HEK293 (cell line): ENCODE measurements around the gene BCL2.

Experiments
- CTCF ChIP-seq: fragments of 450-650 bp; formaldehyde crosslinking; IDR thresholded peaks from 2 replicates; pipeline ENCODE4 v1.5.1; 2016; ENCODE audit warnings: missing biosample characterization, missing genetic modification characterization
- ELK4 ChIP-seq: IDR thresholded peaks from 2 replicates; pipeline ENCODE4 v1.6.1; 2011; ENCODE audit warnings: mild to moderate bottlenecking, low read depth, low read length, borderline replicate concordance
- GLIS1 ChIP-seq: fragments of 450-650 bp; formaldehyde crosslinking; IDR thresholded peaks from 2 replicates; pipeline ENCODE4 v1.5.1; 2016; ENCODE audit warnings: missing biosample characterization, missing genetic modification characterization
- SCRT2 ChIP-seq: fragments of 450-650 bp; formaldehyde crosslinking; IDR thresholded peaks from 2 replicates; pipeline ENCODE4 v1.5.1; 2016; ENCODE audit warnings: missing biosample characterization, missing genetic modification characterization
- SETDB1 ChIP-seq: IDR thresholded peaks from one replicate; pipeline ENCODE4 v1.6.1; 2017; ENCODE audit warnings: mild to moderate bottlenecking, low read length, moderate library complexity, mixed read lengths; ENCODE audit not compliant: insufficient read length
- ZBTB10 ChIP-seq: fragments of 450-650 bp; formaldehyde crosslinking; IDR thresholded peaks from 2 replicates; pipeline ENCODE4 v1.5.1; 2016; ENCODE audit warnings: missing biosample characterization, missing genetic modification characterization
- ZBTB21 ChIP-seq: fragments of 450-650 bp; formaldehyde crosslinking; IDR thresholded peaks from 2 replicates; pipeline ENCODE4 v1.5.1; 2017; ENCODE audit warnings: missing biosample characterization, missing genetic modification characterization
- ZBTB8A ChIP-seq: fragments of 450-650 bp; formaldehyde crosslinking; IDR thresholded peaks from 2 replicates; pipeline ENCODE4 v1.5.1; 2016; ENCODE audit warnings: missing biosample characterization, missing genetic modification characterization
- ZNF132 ChIP-seq: fragments of 450-650 bp; formaldehyde crosslinking; IDR thresholded peaks from 2 replicates; pipeline ENCODE4 v1.5.1; 2017; ENCODE audit warnings: missing biosample characterization, missing genetic modification characterization, borderline replicate concordance
- ZNF133 ChIP-seq: fragments of 450-650 bp; formaldehyde crosslinking; IDR thresholded peaks from 2 replicates; pipeline ENCODE4 v1.5.1; 2016; ENCODE audit warnings: missing biosample characterization, missing genetic modification characterization
- ZNF202 ChIP-seq: fragments of 450-650 bp; formaldehyde crosslinking; IDR thresholded peaks from 2 replicates; pipeline ENCODE4 v1.5.1; 2016; ENCODE audit warnings: missing biosample characterization, missing genetic modification characterization, borderline replicate concordance
- ZNF248 ChIP-seq: fragments of 450-650 bp; formaldehyde crosslinking; IDR thresholded peaks from 2 replicates; pipeline ENCODE4 v1.5.1; 2017; ENCODE audit warnings: missing biosample characterization, missing genetic modification characterization
- ZNF266 ChIP-seq: fragments of 450-650 bp; formaldehyde crosslinking; IDR thresholded peaks from 2 replicates; pipeline ENCODE4 v1.5.1; 2016; ENCODE audit warnings: missing biosample characterization, missing genetic modification characterization, low read depth
- ZNF280D ChIP-seq: fragments of 450-650 bp; formaldehyde crosslinking; IDR thresholded peaks from 2 replicates; pipeline ENCODE4 v1.5.1; 2016; ENCODE audit warnings: missing biosample characterization, missing genetic modification characterization
- ZNF292 ChIP-seq: fragments of 450-650 bp; formaldehyde crosslinking; IDR thresholded peaks from 2 replicates; pipeline ENCODE4 v1.5.1; 2016; ENCODE audit warnings: low read depth, missing biosample characterization, missing genetic modification characterization, borderline replicate concordance
- ZNF302 ChIP-seq: fragments of 450-650 bp; formaldehyde crosslinking; IDR thresholded peaks from 2 replicates; pipeline ENCODE4 v1.5.1; 2016; ENCODE audit warnings: missing biosample characterization, missing genetic modification characterization, low read depth
- ZNF324 ChIP-seq: fragments of 450-650 bp; formaldehyde crosslinking; IDR thresholded peaks from 2 replicates; pipeline ENCODE4 v1.5.1; 2016; ENCODE audit warnings: missing biosample characterization, missing genetic modification characterization
- ZNF391 ChIP-seq: fragments of 450-650 bp; formaldehyde crosslinking; IDR thresholded peaks from 2 replicates; pipeline ENCODE4 v1.5.1; 2016; ENCODE audit warnings: low read depth, missing biosample characterization, missing genetic modification characterization, borderline replicate concordance
- ZNF394 ChIP-seq: fragments of 450-650 bp; formaldehyde crosslinking; IDR thresholded peaks from 2 replicates; pipeline ENCODE4 v1.5.1; 2016; ENCODE audit warnings: missing biosample characterization, missing genetic modification characterization, mild to moderate bottlenecking, moderate library complexity, borderline replicate concordance
- ZNF398 ChIP-seq: fragments of 450-650 bp; formaldehyde crosslinking; IDR thresholded peaks from 2 replicates; pipeline ENCODE4 v1.5.1; 2017; ENCODE audit warnings: missing biosample characterization, missing genetic modification characterization
- ZNF501 ChIP-seq: fragments of 450-650 bp; formaldehyde crosslinking; IDR thresholded peaks from 2 replicates; pipeline ENCODE4 v1.5.1; 2016; ENCODE audit warnings: missing biosample characterization, missing genetic modification characterization
- ZNF514 ChIP-seq: fragments of 450-650 bp; formaldehyde crosslinking; IDR thresholded peaks from 2 replicates; pipeline ENCODE4 v1.5.1; 2016; ENCODE audit warnings: missing biosample characterization, missing genetic modification characterization
- ZNF670 ChIP-seq: fragments of 450-650 bp; formaldehyde crosslinking; IDR thresholded peaks from 2 replicates; pipeline ENCODE4 v1.5.1; 2016; ENCODE audit warnings: missing biosample characterization, missing genetic modification characterization, low read depth
- ZSCAN5A ChIP-seq: fragments of 450-650 bp; formaldehyde crosslinking; IDR thresholded peaks from 2 replicates; pipeline ENCODE4 v1.5.1; 2016; ENCODE audit warnings: missing biosample characterization, missing genetic modification characterization
- ZXDB ChIP-seq: fragments of 450-650 bp; formaldehyde crosslinking; IDR thresholded peaks from 2 replicates; pipeline ENCODE4 v1.5.1; 2016; ENCODE audit warnings: missing biosample characterization, missing genetic modification characterization

The BCL2 gene

GRCh38 chr18:63367053-63367953 lies 47.7 kb upstream of the BCL2 start, which contains the start of gene KDSR (continued):
- TF ChIP-seq ZXDB (tag by site-specific recombination) (peak; percentile 98), ZNF398 (no peak), ZNF501 (peak; percentile 94), ZNF514 (tag by site-specific recombination) (no peak), ZBTB8A (peak; percentile 97), ZBTB10 (tag by site-specific recombination) (no peak; the same call in 1 of the 2 replicates), ZNF248 (tag by site-specific recombination) (no peak), ZNF302 (0 out of 2 replicates have a peak, but pooled peaks have one; percentile 10), ZNF324 (tag by site-specific recombination) (peak; percentile 85), ELK4 (peak; percentile 96), ZBTB21 (0 out of 2 replicates have a peak, but pooled peaks have one; percentile 11), ZSCAN5A (tag by site-specific recombination) (0 out of 2 replicates have a peak, but pooled peaks have one; percentile 48), ZNF391 (tag by site-specific recombination) (peak; percentile 71; the same call in 1 of the 2 replicates), GLIS1 (tag by site-specific recombination) (peak; percentile 86), ZNF670 (tag by site-specific recombination) (no peak), SETDB1 (no peak), CTCF (tag by site-specific recombination) (peak; percentile 53), ZNF292 (tag by site-specific recombination) (no peak), ZNF202 (tag by site-specific recombination) (no peak), ZNF133 (tag by site-specific recombination) (no peak), SCRT2 (tag by site-specific recombination) (no peak), ZNF280D (tag by site-specific recombination) (peak; percentile 61; the same call in 1 of the 2 replicates), ZNF394 (peak; percentile 72), ZNF266 (tag by site-specific recombination) (no peak), ZNF132 (no peak)
